Neural crest cell (in vitro differentiated cells): ENCODE data around the gene PPP2CA. TPM values are rescaled to one million over a fixed set of nuclear protein-coding genes. Genes with fewer than 3 reads are reported as not detected.

Source experiments
- DNase-seq: peaks from one replicate; pipeline ENCODE4 v3.0.0; 2021; ENCODE audit warnings: low read depth, mixed read lengths, low spot score
- H3K27ac Mint-ChIP-seq: one replicate; pipeline ENCODE4 v1.8.0; 2021; ENCODE audit warnings: mild to moderate bottlenecking, mixed read lengths; ENCODE audit not compliant: unreplicated experiment
- H3K27me3 Mint-ChIP-seq: 2 replicates; pipeline ENCODE4 v1.8.0; 2021; ENCODE audit warnings: low read depth, mild to moderate bottlenecking, mixed read lengths
- H3K36me3 Mint-ChIP-seq: 2 replicates; pipeline ENCODE4 v1.8.0; 2021; ENCODE audit warnings: low read depth, mild to moderate bottlenecking, mixed read lengths
- H3K4me1 Mint-ChIP-seq: 2 replicates; pipeline ENCODE4 v1.8.0; 2021; ENCODE audit warnings: mixed read lengths
- H3K4me3 Mint-ChIP-seq: one replicate; pipeline ENCODE4 v1.8.0; 2021; ENCODE audit warnings: mild to moderate bottlenecking, mixed read lengths
- H3K9me3 Mint-ChIP-seq: 2 replicates; pipeline ENCODE4 v1.8.0; 2021; ENCODE audit warnings: mixed read lengths
- CTCF ChIP-seq: fragments of 200-600 bp; sonication (generic); conservative IDR thresholded peaks from 2 replicates; pipeline ENCODE4 v1.5.0; 2021; ENCODE audit warnings: antibody characterized with exemption, mild to moderate bottlenecking
- total RNA-seq: library from RNA; stranded (reverse); gene quantifications from 2 replicates; pipeline ENCODE4 v1.2.1, GENCODE V29; 2021

The PPP2CA gene
- total RNA-seq, 1 donor from 2014 or later = 212 TPM

- H3K27me3 Mint-ChIP-seq = no peaks in the 10 kb centered on the region
- H3K27ac Mint-ChIP-seq = no peak overlapping the region
- no peak overlapping the region for H3K4me3 Mint-ChIP-seq
- no peaks in the 10 kb centered on the region for H3K9me3 Mint-ChIP-seq
- H3K36me3 Mint-ChIP-seq = no peaks in the 10 kb centered on the region
- TF ChIP-seq CTCF = no peak
- H3K4me1 Mint-ChIP-seq = peaks cover 13% of the 10 kb centered on the region
- DNase-seq = no peak
Measured at GRCh38 chr5:134242146-134242545, 16.3 kb upstream of the PPP2CA start.

GRCh38 chr5:134240421-134240962, 14.6 kb upstream of the PPP2CA start:
- DNase-seq = no peak
- Mint-ChIP-seq H3K4me3 (no peak overlapping the region), H3K4me1 (peaks cover 13% of the 10 kb centered on the region), H3K9me3 (no peaks in the 10 kb centered on the region), H3K36me3 (no peaks in the 10 kb centered on the region), H3K27ac (peak overlapping the region; percentile 91), H3K27me3 (peaks cover 11% of the 10 kb centered on the region)
- no peak for TF ChIP-seq CTCF

DNA sequence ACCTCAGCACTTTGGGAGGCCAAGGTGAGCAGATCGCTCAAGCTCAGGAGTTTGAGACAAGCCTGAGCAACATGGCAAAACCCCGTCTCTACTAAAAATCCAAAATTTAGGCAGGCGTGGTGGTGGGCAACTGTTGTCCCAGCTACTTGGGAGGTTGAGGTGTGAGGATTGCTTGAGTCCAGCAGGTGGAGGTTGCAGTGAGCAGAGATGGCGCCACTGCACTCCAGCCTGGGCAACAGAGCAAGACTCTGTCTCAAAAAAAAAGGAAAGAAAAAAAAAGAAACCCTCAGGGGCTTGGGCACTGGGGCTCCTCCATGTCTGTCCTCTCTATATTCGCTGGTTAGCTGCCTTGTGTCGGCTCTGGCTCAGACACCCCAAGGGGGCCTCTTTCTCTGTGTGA, 10.9 kb upstream of the PPP2CA start:
- no peak overlapping the region for H3K4me3 Mint-ChIP-seq

GRCh38 chr5:134236318-134236717, 10.4 kb upstream of the PPP2CA start:
- DNase-seq = no peak
- Mint-ChIP-seq H3K9me3 (no peaks in the 10 kb centered on the region), H3K4me1 (peaks cover 13% of the 10 kb centered on the region)

More for the DNA sequence above, 10.9 kb upstream of the PPP2CA start:
- H3K27ac Mint-ChIP-seq = no peak overlapping the region
- H3K9me3 Mint-ChIP-seq = no peaks in the 10 kb centered on the region
- DNase-seq = no peak
- peaks cover 17% of the 10 kb centered on the region for H3K27me3 Mint-ChIP-seq
- H3K4me1 Mint-ChIP-seq = peaks cover 13% of the 10 kb centered on the region
- H3K36me3 Mint-ChIP-seq = no peaks in the 10 kb centered on the region
- no peak for TF ChIP-seq CTCF

DNA sequence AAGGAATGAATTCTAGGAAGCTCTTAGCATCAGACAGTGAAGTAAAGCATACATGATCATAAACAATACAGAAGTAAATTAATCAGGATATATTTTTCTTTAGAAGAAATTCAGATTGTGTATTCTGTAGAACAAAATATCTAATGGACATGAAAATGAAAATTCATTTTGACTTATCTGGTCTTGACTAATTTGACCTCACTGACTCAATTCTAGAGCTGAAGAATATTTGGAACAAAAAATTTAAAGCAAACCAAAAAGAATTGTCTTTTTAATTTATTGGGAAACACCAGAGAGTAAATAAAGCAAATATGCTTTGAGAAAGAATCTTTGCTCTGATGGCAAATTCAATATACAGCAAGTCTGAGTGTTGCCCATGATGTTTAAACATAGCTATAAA, 2.8 kb upstream of the PPP2CA start:
- TF ChIP-seq CTCF = no peak

More at GRCh38 chr5:134236318-134236717, 10.4 kb upstream of the PPP2CA start:
- Mint-ChIP-seq H3K27me3 (peaks cover 17% of the 10 kb centered on the region), H3K27ac (no peak overlapping the region), H3K36me3 (no peaks in the 10 kb centered on the region), H3K4me3 (no peak overlapping the region)
- no peak for TF ChIP-seq CTCF

GRCh38 chr5:134227776-134228175, 1.9 kb upstream of the PPP2CA start:
- DNase-seq = no peak
- Mint-ChIP-seq H3K36me3 (peaks cover 5% of the 10 kb centered on the region), H3K9me3 (no peaks in the 10 kb centered on the region), H3K4me1 (peaks cover 28% of the 10 kb centered on the region), H3K27ac (no peak overlapping the region), H3K4me3 (peak overlapping the region; percentile 93), H3K27me3 (peaks cover 3% of the 10 kb centered on the region)
- TF ChIP-seq CTCF = no peak

More for the DNA sequence above, 2.8 kb upstream of the PPP2CA start:
- no peak overlapping the region for H3K27ac Mint-ChIP-seq
- no peaks in the 10 kb centered on the region for H3K9me3 Mint-ChIP-seq
- H3K36me3 Mint-ChIP-seq = peaks cover 5% of the 10 kb centered on the region
- no peak for DNase-seq
- H3K4me1 Mint-ChIP-seq = peaks cover 21% of the 10 kb centered on the region
- H3K4me3 Mint-ChIP-seq = no peak overlapping the region
- H3K27me3 Mint-ChIP-seq = peaks cover 3% of the 10 kb centered on the region
